HG03432 (cell line): Measurements from ENCODE around the gene PHACTR1.

Experiments used
- ATAC-seq: cut with Tn5 transposase; IDR thresholded peaks from one replicate; pipeline ENCODE4 v1.9.1; 2021; ENCODE audit warnings: mild to moderate bottlenecking, moderate library complexity; ENCODE audit not compliant: unreplicated experiment

PHACTR1 gene

GRCh38 chr6:12800120-12800519, 83.6 kb downstream of the PHACTR1 start:
- no peak for ATAC-seq

- no peak for ATAC-seq
Measured at GRCh38 chr6:12801141-12801540, 84.6 kb downstream of the PHACTR1 start.

- ATAC-seq: no peak
Measured at GRCh38 chr6:12802440-12802839, 85.9 kb downstream of the PHACTR1 start.

GRCh38 chr6:12803486-12803885, 86.9 kb downstream of the PHACTR1 start:
- ATAC-seq: no peak

GRCh38 chr6:12804952-12805645, 88.5 kb downstream of the PHACTR1 start:
- ATAC-seq: no peak

GRCh38 chr6:12806136-12806535, 89.6 kb downstream of the PHACTR1 start:
- no peak for ATAC-seq

GRCh38 chr6:12806796-12807195, 90.2 kb downstream of the PHACTR1 start:
- no peak for ATAC-seq

- ATAC-seq: no peak
Measured at GRCh38 chr6:12811519-12811918, 95.0 kb downstream of the PHACTR1 start.

GRCh38 chr6:12813321-12813720, 96.8 kb downstream of the PHACTR1 start:
- ATAC-seq: no peak

- no peak for ATAC-seq
Measured at GRCh38 chr6:12814015-12814414, 97.4 kb downstream of the PHACTR1 start.

GRCh38 chr6:12815089-12815488, 98.5 kb downstream of the PHACTR1 start:
- no peak for ATAC-seq

GRCh38 chr6:12815884-12816600, 99.5 kb downstream of the PHACTR1 start:
- no peak for ATAC-seq

GRCh38 chr6:12818324-12818723, 101.8 kb downstream of the PHACTR1 start:
- ATAC-seq: no peak

GRCh38 chr6:12823847-12824246, 107.3 kb downstream of the PHACTR1 start:
- no peak for ATAC-seq

GRCh38 chr6:12826584-12826983, 110.0 kb downstream of the PHACTR1 start:
- no peak for ATAC-seq

GRCh38 chr6:12827921-12828320, 111.4 kb downstream of the PHACTR1 start:
- no peak for ATAC-seq

GRCh38 chr6:12832226-12832735, 115.7 kb downstream of the PHACTR1 start:
- ATAC-seq: no peak

GRCh38 chr6:12836009-12836408, 119.4 kb downstream of the PHACTR1 start:
- ATAC-seq: no peak

GRCh38 chr6:12841619-12842018, 125.1 kb downstream of the PHACTR1 start:
- no peak for ATAC-seq

- no peak for ATAC-seq
Measured at GRCh38 chr6:12842114-12842513, 125.5 kb downstream of the PHACTR1 start.

- ATAC-seq: no peak
Measured at GRCh38 chr6:12842658-12843057, 126.1 kb downstream of the PHACTR1 start.
